Measurements from ENCODE around the gene OR10A2. TPM values are rescaled to one million over a fixed set of nuclear protein-coding genes. Genes with fewer than 3 reads are reported as not detected.

OR10A2 gene
- not detected for total RNA-seq
- not detected for polyA plus RNA-seq
- 0 to 0.17 (median 0) reads per million in 6 experiments for total RNA-seq

DNA sequence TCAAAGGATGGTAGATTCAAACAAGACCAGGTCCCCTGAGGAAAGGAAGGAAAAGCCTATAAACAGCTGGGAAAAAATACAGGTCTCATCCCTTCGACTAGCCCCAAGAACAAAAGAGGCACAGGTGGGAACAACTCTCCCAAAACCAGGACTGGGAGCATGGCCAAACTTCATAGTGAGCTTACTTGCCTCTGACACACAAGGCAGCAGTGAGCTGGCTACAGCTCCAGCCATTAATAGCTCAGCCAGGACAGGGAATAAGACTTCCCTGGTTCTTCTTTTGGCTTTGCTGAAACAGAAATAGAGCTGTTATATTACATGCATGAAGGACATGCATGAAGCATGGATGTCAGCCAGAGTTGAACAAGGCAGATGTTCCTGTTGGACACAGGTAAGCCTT is at the start of gene OR10A2:
TSS of gene OR10A2 (plus strand) at position 97 of the 400 bp plus-strand sequence. CDS start 6,698 bp downstream, outside the sequence.
- Mint-ChIP-seq H3K9me3 (peaks cover 0 to 13% (median 6%) of the 10 kb centered on the region in 9 donors), H3K4me1 (peaks cover 0 to 2% (median 0%) of the 10 kb centered on the region in 4 donors), H3K27me3 (peaks cover 6 to 19% (median 8%) of the 10 kb centered on the region in 5 donors), H3K36me3 (peaks cover 0 to 7% (median 0%) of the 10 kb centered on the region in 3 donors), H3K27ac (peak within 1 kb of the TSS in 1 of 10 donors; percentile 7), H3K4me3 (no peak within 1 kb of the TSS)
- ATAC-seq (no peak), DNase-seq (no peak)
- POLR2A ChIA-PET = no interaction called here

- DNase-seq (no peak), ATAC-seq (no peak)
- Mint-ChIP-seq H3K27me3 (peaks cover 11 to 48% (median 28%) of the 10 kb centered on the region in 5 donors), H3K4me1 (peaks cover 0 to 4% (median 0%) of the 10 kb centered on the region in 4 donors), H3K27ac (no peak overlapping the region), H3K4me3 (no peak overlapping the region), H3K9me3 (no peaks in the 10 kb centered on the region), H3K36me3 (no peaks in the 10 kb centered on the region)
- POLR2A ChIA-PET = no interaction called here
Observed at GRCh38 chr11:6813656-6814055, 49.2 kb upstream of the OR10A2 start.

DNA sequence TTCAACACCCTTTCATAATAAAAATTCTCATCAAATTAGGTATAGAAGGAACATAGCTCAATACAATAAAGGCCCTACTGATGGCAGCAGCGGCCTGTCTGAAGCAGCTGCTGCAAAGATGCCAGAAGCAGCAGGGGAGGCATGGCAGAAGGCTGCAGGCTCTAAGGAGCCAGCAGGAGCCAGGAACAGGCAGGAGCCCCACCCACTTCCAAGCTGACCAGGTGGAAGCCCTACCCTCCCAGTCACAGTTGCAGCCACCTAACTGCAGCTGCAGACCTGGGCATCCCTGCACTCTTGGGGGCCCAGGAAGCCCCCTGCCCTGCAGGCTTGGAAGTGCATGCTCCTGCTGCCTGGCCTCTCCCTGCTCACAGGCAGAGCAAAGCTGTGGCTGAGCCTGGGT is 45.2 kb upstream of the OR10A2 start:
- DNase-seq = no peak

GRCh38 chr11:6818967-6819366 is 43.9 kb upstream of the OR10A2 start:
- peaks cover 0 to 14% (median 3%) of the 10 kb centered on the region in 9 donors for H3K9me3 Mint-ChIP-seq
- POLR2A ChIA-PET = no interaction called here
- no peak overlapping the region for H3K4me3 Mint-ChIP-seq
- DNase-seq (no peak), ATAC-seq (no peak)
- peaks cover 0 to 2% (median 0%) of the 10 kb centered on the region in 4 donors for H3K4me1 Mint-ChIP-seq
- no peak overlapping the region for H3K27ac Mint-ChIP-seq
- H3K36me3 Mint-ChIP-seq = peaks cover 0 to 6% (median 2%) of the 10 kb centered on the region in 3 donors
- H3K27me3 Mint-ChIP-seq = peaks cover 10 to 19% (median 15%) of the 10 kb centered on the region in 5 donors

More for the DNA sequence above, 45.2 kb upstream of the OR10A2 start:
- peaks cover 0 to 6% (median 2%) of the 10 kb centered on the region in 3 donors for H3K36me3 Mint-ChIP-seq
- ATAC-seq = no peak
- POLR2A ChIA-PET = no interaction called here
- H3K9me3 Mint-ChIP-seq = peaks cover 0 to 14% (median 3%) of the 10 kb centered on the region in 9 donors
- peaks cover 15 to 24% (median 20%) of the 10 kb centered on the region in 5 donors for H3K27me3 Mint-ChIP-seq
- peaks cover 0 to 3% (median 0%) of the 10 kb centered on the region in 4 donors for H3K4me1 Mint-ChIP-seq
- H3K4me3 Mint-ChIP-seq = no peak overlapping the region
- no peak overlapping the region for H3K27ac Mint-ChIP-seq

DNA sequence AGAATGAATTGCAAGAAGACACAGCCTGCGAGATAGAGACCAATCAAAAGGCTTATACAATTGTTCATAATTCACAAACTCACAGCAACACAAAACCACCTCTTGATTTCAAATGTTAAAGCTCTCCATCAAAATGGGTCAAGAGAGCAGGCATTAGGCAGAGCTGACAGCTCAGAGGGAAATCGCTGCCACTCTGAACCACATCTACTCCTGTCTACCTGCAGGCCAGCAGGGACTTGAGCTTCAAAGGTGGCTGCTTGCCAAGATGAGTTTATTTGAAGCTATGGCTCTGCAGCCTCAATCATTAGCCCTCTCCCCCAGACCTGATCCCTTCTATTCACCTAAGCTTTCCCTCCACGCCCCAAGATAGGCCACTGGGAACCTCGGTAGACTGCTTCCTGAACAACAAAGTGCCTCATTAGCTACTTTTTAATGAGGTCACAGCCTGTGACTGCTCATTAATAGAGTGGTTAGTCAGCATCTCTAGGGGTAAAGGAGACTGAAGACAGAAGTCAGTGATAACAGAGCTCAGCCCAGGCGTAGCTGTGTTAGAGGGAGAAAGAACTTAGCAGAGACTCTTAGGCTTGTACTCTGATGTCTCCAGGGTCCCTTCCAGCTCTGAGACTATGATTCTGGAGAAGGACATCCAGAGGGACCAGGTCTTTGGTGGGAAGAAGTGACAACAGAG is 38.6 kb upstream of the OR10A2 start:
- H3K36me3 Mint-ChIP-seq = peaks cover 0 to 6% (median 2%) of the 10 kb centered on the region in 3 donors
- peaks cover 8 to 29% (median 19%) of the 10 kb centered on the region in 5 donors for H3K27me3 Mint-ChIP-seq
- ATAC-seq = no peak
- H3K4me1 Mint-ChIP-seq = no peaks in the 10 kb centered on the region
- no peak overlapping the region for H3K4me3 Mint-ChIP-seq
- no peak for DNase-seq
- H3K27ac Mint-ChIP-seq = no peak overlapping the region
- peaks cover 0 to 14% (median 3%) of the 10 kb centered on the region in 9 donors for H3K9me3 Mint-ChIP-seq
- POLR2A ChIA-PET = no interaction called here

DNA sequence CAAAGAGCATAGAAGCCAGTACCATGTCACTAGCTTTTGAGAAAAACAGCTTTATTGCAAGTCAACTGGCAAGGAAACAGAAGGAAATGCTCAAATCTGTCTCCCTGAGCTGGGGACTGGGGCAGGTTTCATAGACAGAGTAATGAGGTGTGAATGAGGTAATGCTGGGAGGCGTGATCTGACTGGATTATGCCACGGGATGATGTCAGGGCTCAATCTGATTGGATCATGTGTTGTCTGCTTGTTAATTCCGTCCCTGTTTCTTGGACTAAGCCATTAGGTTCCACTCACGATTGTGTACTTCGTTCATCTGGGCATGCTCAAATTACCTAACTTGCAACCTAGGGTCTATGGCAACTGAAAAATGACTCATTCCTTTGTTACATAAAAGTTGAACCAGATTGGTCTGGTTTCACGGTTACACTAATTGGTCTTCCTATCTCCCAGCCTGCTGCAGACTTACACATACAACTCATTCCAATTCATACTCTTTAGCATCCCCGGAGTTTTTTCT is 37.6 kb upstream of the OR10A2 start:
- H3K27ac Mint-ChIP-seq = no peak overlapping the region
- no peak for ATAC-seq
- peaks cover 0 to 8% (median under 1%) of the 10 kb centered on the region in 9 donors for H3K9me3 Mint-ChIP-seq
- DNase-seq = no peak
- no peak overlapping the region for H3K4me3 Mint-ChIP-seq
- peaks cover 0 to under 1% (median 0%) of the 10 kb centered on the region in 3 donors for H3K36me3 Mint-ChIP-seq
- no peaks in the 10 kb centered on the region for H3K4me1 Mint-ChIP-seq
- POLR2A ChIA-PET = no interaction called here
- peaks cover 3 to 26% (median 14%) of the 10 kb centered on the region in 5 donors for H3K27me3 Mint-ChIP-seq

- ATAC-seq (no peak), DNase-seq (no peak)
- Mint-ChIP-seq H3K36me3 (no peaks in the 10 kb centered on the region), H3K4me3 (no peak overlapping the region), H3K27ac (no peak overlapping the region), H3K27me3 (peaks cover 5 to 31% (median 11%) of the 10 kb centered on the region in 5 donors), H3K9me3 (no peaks in the 10 kb centered on the region), H3K4me1 (no peaks in the 10 kb centered on the region)
- POLR2A ChIA-PET = no interaction called here
Observed at GRCh38 chr11:6828103-6828502, 34.8 kb upstream of the OR10A2 start.

DNA sequence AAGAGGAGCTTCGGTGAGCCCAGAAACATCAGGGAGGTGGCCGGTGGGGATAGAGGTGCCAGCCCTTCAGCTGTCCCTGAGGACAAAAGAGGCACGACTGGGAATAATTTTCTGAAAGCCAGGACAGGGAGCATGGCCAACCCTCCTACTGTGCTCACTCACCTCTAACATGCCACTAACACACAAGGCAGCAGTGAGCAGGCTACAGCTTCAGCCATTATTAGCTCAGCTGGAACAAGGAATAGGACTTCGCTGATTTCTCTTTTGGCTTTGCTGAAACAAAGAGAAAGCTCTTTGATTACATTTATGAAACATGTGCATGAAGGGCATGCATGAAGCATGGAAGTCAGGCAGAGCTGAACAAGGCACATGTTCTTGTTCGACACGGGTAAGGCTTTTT is 29.5 kb upstream of the OR10A2 start:
- no peak overlapping the region for H3K27ac Mint-ChIP-seq
- POLR2A ChIA-PET = no interaction called here
- ATAC-seq (no peak), DNase-seq (no peak)
- H3K27me3 Mint-ChIP-seq = peaks cover 5 to 21% (median 15%) of the 10 kb centered on the region in 5 donors
- H3K4me3 Mint-ChIP-seq = no peak overlapping the region
- no peaks in the 10 kb centered on the region for H3K36me3 Mint-ChIP-seq
- H3K4me1 Mint-ChIP-seq = no peaks in the 10 kb centered on the region
- no peaks in the 10 kb centered on the region for H3K9me3 Mint-ChIP-seq

GRCh38 chr11:6834021-6834420 is 28.8 kb upstream of the OR10A2 start:
- H3K36me3 Mint-ChIP-seq = no peaks in the 10 kb centered on the region
- POLR2A ChIA-PET = no interaction called here
- ATAC-seq = no peak
- no peak overlapping the region for H3K4me3 Mint-ChIP-seq
- peaks cover 5 to 15% (median 11%) of the 10 kb centered on the region in 5 donors for H3K27me3 Mint-ChIP-seq
- DNase-seq = no peak
- H3K9me3 Mint-ChIP-seq = no peaks in the 10 kb centered on the region
- no peaks in the 10 kb centered on the region for H3K4me1 Mint-ChIP-seq
- H3K27ac Mint-ChIP-seq = no peak overlapping the region

DNA sequence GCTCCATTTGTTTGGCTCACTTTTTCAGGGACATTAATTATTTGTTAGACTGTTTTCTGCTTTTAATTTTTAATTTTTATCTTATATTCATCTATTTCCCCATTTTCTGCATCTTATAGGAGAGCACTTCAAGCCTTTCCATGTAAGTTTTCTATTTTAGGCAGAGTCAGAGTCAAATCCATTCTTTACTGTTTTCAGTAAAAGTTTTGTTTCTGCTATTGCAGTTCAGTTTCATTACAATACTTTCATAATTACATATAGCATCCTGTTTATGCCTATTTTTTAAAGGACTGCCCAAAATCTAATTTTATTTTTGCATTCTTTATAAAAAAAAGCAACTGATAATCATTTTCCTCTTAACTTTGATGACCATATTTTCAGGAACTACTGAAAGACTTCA is 21.2 kb upstream of the OR10A2 start:
- POLR2A ChIA-PET = no interaction called here
- Mint-ChIP-seq H3K4me1 (no peaks in the 10 kb centered on the region), H3K27me3 (peaks cover 9 to 42% (median 22%) of the 10 kb centered on the region in 5 donors), H3K9me3 (no peaks in the 10 kb centered on the region), H3K4me3 (no peak overlapping the region), H3K36me3 (no peaks in the 10 kb centered on the region), H3K27ac (no peak overlapping the region)
- no peak for DNase-seq
- ATAC-seq = no peak

- DNase-seq = no peak
- Mint-ChIP-seq H3K27me3 (peaks cover 11 to 57% (median 25%) of the 10 kb centered on the region in 5 donors), H3K9me3 (no peaks in the 10 kb centered on the region), H3K4me3 (no peak overlapping the region), H3K36me3 (no peaks in the 10 kb centered on the region), H3K4me1 (no peaks in the 10 kb centered on the region), H3K27ac (no peak overlapping the region)
- ATAC-seq = no peak
- POLR2A ChIA-PET = no interaction called here
Observed at GRCh38 chr11:6843670-6844069, 19.2 kb upstream of the OR10A2 start.

GRCh38 chr11:6844356-6844755 is 18.5 kb upstream of the OR10A2 start:
- Mint-ChIP-seq H3K9me3 (peaks cover 0 to 2% (median 0%) of the 10 kb centered on the region in 9 donors), H3K27me3 (peaks cover 13 to 57% (median 25%) of the 10 kb centered on the region in 5 donors), H3K36me3 (no peaks in the 10 kb centered on the region), H3K4me3 (no peak overlapping the region), H3K4me1 (no peaks in the 10 kb centered on the region), H3K27ac (no peak overlapping the region)
- DNase-seq (no peak), ATAC-seq (no peak)
- POLR2A ChIA-PET = no interaction called here

GRCh38 chr11:6845383-6845782 is 17.5 kb upstream of the OR10A2 start, which contains the start of gene OR10A5:
Gene OR10A5 (plus strand): TSS chr11:6845683. CDS start chr11:6845683, 0 bp downstream.
- ATAC-seq = no peak

More at GRCh38 chr11:6845383-6845782, 17.5 kb upstream of the OR10A2 start, which contains the start of gene OR10A5:
- no peaks in the 10 kb centered on the region for H3K4me1 Mint-ChIP-seq
- no peak within 1 kb of the TSS for H3K4me3 Mint-ChIP-seq
- no peak for DNase-seq
- H3K36me3 Mint-ChIP-seq = peaks cover 0 to 2% (median 0%) of the 10 kb centered on the region in 3 donors
- no peak within 1 kb of the TSS for H3K27ac Mint-ChIP-seq
- POLR2A ChIA-PET = no interaction called here
- peaks cover 16 to 60% (median 22%) of the 10 kb centered on the region in 5 donors for H3K27me3 Mint-ChIP-seq
- H3K9me3 Mint-ChIP-seq = peaks cover 0 to 5% (median 0%) of the 10 kb centered on the region in 9 donors
